ENCODE results near the gene TGFB2.

DNA sequence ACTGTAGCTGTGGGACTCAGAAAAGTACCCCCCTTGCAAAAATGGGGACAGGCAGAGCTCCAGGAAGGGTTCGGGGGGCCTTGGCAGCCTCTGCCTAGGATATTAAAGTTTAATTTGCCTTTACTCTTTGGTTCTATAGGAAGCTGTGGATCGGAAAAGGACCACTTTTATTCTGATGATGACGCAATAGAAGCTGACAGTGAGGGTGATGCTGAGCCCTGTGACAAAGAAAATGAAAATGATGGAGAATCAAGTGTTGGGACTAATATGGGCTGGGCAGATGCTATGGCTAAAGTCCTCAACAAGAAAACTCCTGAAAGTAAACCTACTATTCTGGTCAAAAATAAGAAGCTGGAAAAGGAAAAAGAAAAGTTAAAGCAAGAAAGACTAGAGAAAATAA, 43.0 kb upstream of the TGFB2 start:
- TF ChIP-seq CTCF (IDR thresholded peaks at IDR 0.05; ENCODE audit: poor library complexity, severe bottlenecking): no peak
- TF ChIP-seq EP300 (conservative IDR thresholded peaks at IDR 0.05; ENCODE audit: poor library complexity, severe bottlenecking): no peak
- TF ChIP-seq RAD21 (conservative IDR thresholded peaks at IDR 0.05): no peak
- TF ChIP-seq EZH2 (IDR thresholded peaks at IDR 0.05; ENCODE audit: borderline replicate concordance, insufficient read depth, low read length, poor library complexity, severe bottlenecking): no peak

Measured in neural cell (in vitro differentiated cells).